IPS-20b (cell line): ENCODE results near the gene STAG2.
"Not testable (repeated sequence)": the region's sequence is repeated elsewhere in the genome, so short reads cannot be mapped to it uniquely, and the experiment has no call there.

ENCODE experiments used
- H3K27ac ChIP-seq: one replicate; pipeline ENCODE4 v1.5.1; 2013; ENCODE audit warnings: low read length
- H3K27me3 ChIP-seq: 2 replicates; pipeline ENCODE4 v1.6.1; 2013; ENCODE audit warnings: mild to moderate bottlenecking, low read length, inconsistent platforms; ENCODE audit not compliant: insufficient read depth
- H3K36me3 ChIP-seq: 2 replicates; pipeline ENCODE4 v1.6.1; 2013; ENCODE audit warnings: low read depth, mild to moderate bottlenecking, inconsistent platforms, low read length, moderate library complexity; ENCODE audit not compliant: insufficient read depth
- H3K4me1 ChIP-seq: 2 replicates; pipeline ENCODE4 v1.6.1; 2013; ENCODE audit warnings: mild to moderate bottlenecking, control low read depth, inconsistent platforms, low read length, moderate library complexity; ENCODE audit not compliant: insufficient read depth
- H3K4me3 ChIP-seq: 2 replicates; pipeline ENCODE4 v1.5.1; 2013; ENCODE audit warnings: mild to moderate bottlenecking, low read length, inconsistent platforms
- H3K9ac ChIP-seq: 2 replicates; pipeline ENCODE4 v1.6.1; 2013; ENCODE audit warnings: low read depth, mild to moderate bottlenecking, inconsistent platforms, low read length, moderate library complexity
- H3K9me3 ChIP-seq: 2 replicates; pipeline ENCODE4 v1.6.1; 2013; ENCODE audit warnings: mild to moderate bottlenecking, low read depth, low read length, inconsistent platforms; ENCODE audit not compliant: insufficient read depth

STAG2 gene

DNA sequence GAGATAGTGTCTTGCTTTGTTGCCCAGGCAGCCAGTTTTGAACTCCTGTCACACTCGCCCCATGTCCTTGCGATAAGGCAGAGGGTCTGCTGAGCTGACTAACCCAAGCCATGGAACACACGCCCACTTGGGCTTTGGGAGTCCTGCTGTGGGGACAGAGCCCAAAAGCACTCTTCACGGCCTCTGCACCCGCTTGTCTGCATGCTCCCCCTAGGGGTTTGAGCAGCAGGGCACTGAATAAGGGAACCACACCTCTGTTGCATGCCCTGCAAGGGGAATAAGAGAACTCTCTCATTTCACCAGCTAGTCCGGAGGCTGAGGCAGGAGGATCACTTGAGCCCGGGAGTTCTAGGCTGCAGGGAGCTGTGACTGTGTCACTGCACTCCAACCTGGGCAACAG is 166.0 kb downstream of the STAG2 start:
- no peaks in the 10 kb centered on the region for H3K36me3 ChIP-seq
- H3K27me3 ChIP-seq: no peaks in the 10 kb centered on the region
- H3K4me3 ChIP-seq: no peak overlapping the region
- no peak overlapping the region for H3K27ac ChIP-seq
- H3K9me3 ChIP-seq: no peaks in the 10 kb centered on the region; the same call in 1 of the 2 replicates
- H3K4me1 ChIP-seq: no peaks in the 10 kb centered on the region
- H3K9ac ChIP-seq: no peak overlapping the region

DNA sequence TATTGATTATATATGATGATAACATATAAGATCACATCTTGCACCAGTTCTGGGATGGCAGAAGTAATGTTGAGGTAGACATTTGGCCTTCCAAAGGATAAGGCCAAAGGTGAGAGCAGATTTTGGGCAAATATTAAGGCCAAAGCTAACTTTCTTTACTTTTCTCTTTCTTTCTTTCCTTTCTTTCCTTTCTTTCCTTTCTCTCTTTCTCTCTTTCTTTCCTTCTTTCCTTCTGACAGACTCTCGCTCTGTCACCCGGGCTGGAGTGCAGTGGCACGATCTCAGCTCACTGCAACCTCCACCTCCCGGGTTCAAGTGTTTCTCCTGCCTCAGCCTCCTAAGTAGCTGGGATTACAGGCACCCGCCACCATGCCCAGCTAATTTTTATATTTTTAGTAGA is 170.9 kb downstream of the STAG2 start:
- not testable (repeated sequence) for H3K9ac ChIP-seq, H3K27ac ChIP-seq, H3K4me3 ChIP-seq, H3K36me3 ChIP-seq, H3K27me3 ChIP-seq, H3K4me1 ChIP-seq, H3K9me3 ChIP-seq

DNA sequence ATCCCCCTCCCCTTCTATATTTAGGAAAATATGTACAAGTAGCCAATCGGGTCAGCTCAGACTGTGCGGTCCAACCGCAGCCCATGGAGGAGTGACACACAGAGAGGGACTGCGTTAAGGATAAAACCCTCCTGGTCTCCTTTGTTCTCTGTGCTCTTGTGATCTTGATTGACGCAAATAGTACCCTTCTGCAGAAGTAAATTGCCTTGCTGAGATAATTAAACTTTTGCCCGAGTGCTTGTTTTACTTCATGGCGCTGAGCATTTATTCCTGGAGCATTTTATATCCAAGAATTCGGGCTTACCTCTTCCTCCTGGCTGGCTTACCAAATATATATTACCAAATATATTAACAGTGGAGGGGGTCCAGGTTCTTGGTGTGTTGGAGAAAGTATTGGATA is 184.2 kb downstream of the STAG2 start:
- Histone ChIP-seq H3K27me3 (no peaks in the 10 kb centered on the region), H3K4me3 (no peak overlapping the region), H3K27ac (no peak overlapping the region), H3K36me3 (no peaks in the 10 kb centered on the region), H3K9ac (no peak overlapping the region), H3K9me3 (peaks cover 6% of the 10 kb centered on the region), H3K4me1 (no peaks in the 10 kb centered on the region; the same call in 1 of the 2 replicates)

DNA sequence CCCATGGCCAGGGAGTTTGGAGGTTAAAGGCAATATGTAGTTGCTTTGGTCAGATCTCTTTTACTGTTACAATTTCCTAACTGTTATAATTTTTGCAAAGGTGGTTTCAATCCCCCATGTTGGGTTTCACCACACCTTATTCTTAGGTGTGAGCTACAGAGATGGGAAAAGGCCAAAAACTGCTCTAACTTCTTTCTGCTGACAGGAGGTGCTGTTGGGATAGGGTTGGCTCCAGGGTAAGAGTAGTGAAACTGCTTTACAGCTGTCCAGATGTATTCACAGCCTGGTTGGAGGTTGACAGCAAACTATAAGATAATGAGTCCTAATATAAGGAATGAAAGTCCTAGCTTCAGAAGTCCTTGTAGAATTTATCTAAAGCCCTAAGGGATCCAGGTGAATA is 189.7 kb downstream of the STAG2 start:
- H3K27me3 ChIP-seq: no peaks in the 10 kb centered on the region
- H3K36me3 ChIP-seq: no peaks in the 10 kb centered on the region
- no peak overlapping the region for H3K27ac ChIP-seq
- no peak overlapping the region for H3K4me3 ChIP-seq
- no peaks in the 10 kb centered on the region; the same call in 1 of the 2 replicates for H3K9me3 ChIP-seq
- no peaks in the 10 kb centered on the region for H3K4me1 ChIP-seq
- H3K9ac ChIP-seq: no peak overlapping the region
